Testis (tissue), 3 donors: ENCODE data around the gene CASTOR1. TPM values are rescaled to one million over a fixed set of nuclear protein-coding genes. Genes with fewer than 3 reads are reported as not detected.

Experiments
- DNase-seq: peaks from one replicate; pipeline ENCODE4 v3.0.0-alpha.2; 2019
- H3K27ac ChIP-seq, 2 donors: fragments of 200-600 bp; sonication (generic); one replicate each; pipeline ENCODE4 v1.5.1; 2019
- H3K27me3 ChIP-seq: fragments of 200-600 bp; sonication (generic); one replicate; pipeline ENCODE4 v1.5.1; 2019
- H3K36me3 ChIP-seq: fragments of 200-600 bp; sonication (generic); one replicate; pipeline ENCODE4 v1.5.1; 2017; ENCODE audit warnings: low read depth; ENCODE audit errors: missing control alignments
- H3K4me1 ChIP-seq: fragments of 200-600 bp; sonication (generic); one replicate; pipeline ENCODE4 v1.5.1; 2019
- H3K4me3 ChIP-seq, 2 donors: fragments of 200-600 bp; sonication (generic); one replicate each; pipeline ENCODE4 v1.5.1; 2017 to 2019
- H3K9me3 ChIP-seq: fragments of 200-600 bp; sonication (generic); one replicate; pipeline ENCODE4 v1.5.1; 2017
- POLR2A ChIP-seq: fragments of 450-650 bp; IDR thresholded peaks from one replicate; pipeline ENCODE4 v1.6.1; 2017; ENCODE audit warnings: antibody characterized with exemption, mild to moderate bottlenecking, moderate library complexity
- WGBS, 2 donors: methylation state at CpG; one replicate each; pipeline ENCODE4 v1.1.5; 2018; 5-methylcytosine and 5-hydroxymethylcytosine counted together
- intact Hi-C: fragments of 100-400 bp; cut with DNase I; formaldehyde crosslinking; loops from one replicate; pipeline ENCODE4 v1.15.1; 2023; ENCODE audit warnings: low total_unique reads
- polyA plus RNA-seq: library from polyadenylated mRNA; stranded (reverse); fragments of 350-450 nt; fragmentation: Illumina TruSeq; extraction: RNeasy Lipid Tissue Mini Kit (QIAGEN cat#74804); gene quantifications from one replicate; pipeline ENCODE4 v1.2.3, GENCODE V29; 2014; ENCODE audit warnings: low read depth, low replicate concordance; ENCODE audit not compliant: insufficient read depth
- total RNA-seq, 2 donors: library from RNA; depleted of rRNA; stranded (reverse); fragments of >200 nt; gene quantifications; one replicate each; pipeline ENCODE4 v1.2.3, GENCODE V29; 2016
- TF ChIP-seq, protein P1 (sequence below), 3 experiments: fragments of 450-650 bp in 2 of 3; fragments of 200-600 bp in 1 of 3; sonication (generic) in 1 of 3; IDR thresholded peaks; one replicate each; pipeline ENCODE4 v1.5.1; 2016 to 2019; ENCODE audit warnings: antibody characterized with exemption in 3 of 3, mild to moderate bottlenecking in 2 of 3, moderate library complexity in 1 of 3

Gene CASTOR1
- total and polyA plus RNA-seq, 3 donors from 2014 or later = 32.8 to 71.4 (median 36.7) TPM

GRCh38 chr22:30295576-30295975, 6.3 kb upstream of the CASTOR1 start:
- WGBS, 2 donors = 44 to 81% methylated on average over 2 to 7 of the region's 7 CpGs
- Histone ChIP-seq H3K4me1 (peaks cover 15% of the 10 kb centered on the region), H3K9me3 (no peaks in the 10 kb centered on the region), H3K36me3 (no peaks in the 10 kb centered on the region), H3K27ac (no peak overlapping the region), H3K4me3 (no peak overlapping the region), H3K27me3 (no peaks in the 10 kb centered on the region)
- TF ChIP-seq, protein P1, sequence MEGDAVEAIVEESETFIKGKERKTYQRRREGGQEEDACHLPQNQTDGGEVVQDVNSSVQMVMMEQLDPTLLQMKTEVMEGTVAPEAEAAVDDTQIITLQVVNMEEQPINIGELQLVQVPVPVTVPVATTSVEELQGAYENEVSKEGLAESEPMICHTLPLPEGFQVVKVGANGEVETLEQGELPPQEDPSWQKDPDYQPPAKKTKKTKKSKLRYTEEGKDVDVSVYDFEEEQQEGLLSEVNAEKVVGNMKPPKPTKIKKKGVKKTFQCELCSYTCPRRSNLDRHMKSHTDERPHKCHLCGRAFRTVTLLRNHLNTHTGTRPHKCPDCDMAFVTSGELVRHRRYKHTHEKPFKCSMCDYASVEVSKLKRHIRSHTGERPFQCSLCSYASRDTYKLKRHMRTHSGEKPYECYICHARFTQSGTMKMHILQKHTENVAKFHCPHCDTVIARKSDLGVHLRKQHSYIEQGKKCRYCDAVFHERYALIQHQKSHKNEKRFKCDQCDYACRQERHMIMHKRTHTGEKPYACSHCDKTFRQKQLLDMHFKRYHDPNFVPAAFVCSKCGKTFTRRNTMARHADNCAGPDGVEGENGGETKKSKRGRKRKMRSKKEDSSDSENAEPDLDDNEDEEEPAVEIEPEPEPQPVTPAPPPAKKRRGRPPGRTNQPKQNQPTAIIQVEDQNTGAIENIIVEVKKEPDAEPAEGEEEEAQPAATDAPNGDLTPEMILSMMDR (IDR thresholded peaks at IDR 0.05) = no peak
- TF ChIP-seq POLR2A = no peak
- no peak for DNase-seq
- intact Hi-C loops = no loop called here

GRCh38 chr22:30294830-30295229, 5.5 kb upstream of the CASTOR1 start:
- Histone ChIP-seq H3K27me3 (no peaks in the 10 kb centered on the region), H3K4me3 (no peak overlapping the region), H3K36me3 (no peaks in the 10 kb centered on the region), H3K4me1 (peaks cover 21% of the 10 kb centered on the region), H3K27ac (no peak overlapping the region), H3K9me3 (no peaks in the 10 kb centered on the region)
- DNase-seq = no peak
- intact Hi-C loops = no loop called here
- no peak for TF ChIP-seq POLR2A
- TF ChIP-seq, protein P1 (IDR thresholded peaks at IDR 0.05) = no peak
- WGBS, 2 donors = 95% methylated on average over 11 of the region's 11 CpGs; no CpG with 5 or more reads in 1 of the 2 donors

- WGBS, 2 donors = 89 to 91% methylated on average over 2 to 9 of the region's 9 CpGs
- H3K9me3 ChIP-seq = no peaks in the 10 kb centered on the region
- no peak for TF ChIP-seq POLR2A
- TF ChIP-seq, protein P1 (IDR thresholded peaks at IDR 0.05) = no peak
- H3K27ac ChIP-seq = peak overlapping the region in 1 of 2 donors; percentile 11
- no peaks in the 10 kb centered on the region for H3K27me3 ChIP-seq
- DNase-seq = no peak
- no peak overlapping the region for H3K4me3 ChIP-seq
- no peaks in the 10 kb centered on the region for H3K36me3 ChIP-seq
- H3K4me1 ChIP-seq = peaks cover 21% of the 10 kb centered on the region
- intact Hi-C loops = no loop called here
Observed at GRCh38 chr22:30294066-30294465, 4.8 kb upstream of the CASTOR1 start.

DNA sequence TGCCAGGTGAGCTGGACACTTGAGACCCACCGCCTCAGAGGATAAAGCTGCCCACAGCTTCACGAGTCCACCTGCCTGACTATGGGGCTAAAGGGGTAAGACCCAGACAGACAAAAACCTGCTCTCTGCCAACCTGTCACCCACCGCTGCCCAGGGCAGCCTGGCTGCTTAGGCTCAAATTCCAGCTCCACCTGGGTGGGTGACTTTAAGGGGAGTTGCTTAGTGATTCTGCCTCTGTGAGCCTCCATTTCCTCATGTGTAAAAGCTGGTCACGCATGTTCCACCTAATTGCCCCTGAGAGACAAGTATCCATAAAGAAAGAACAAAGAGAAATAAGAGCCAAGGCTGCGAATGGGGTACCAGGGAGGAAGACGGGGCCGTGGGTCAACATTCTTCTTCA, 3.7 kb upstream of the CASTOR1 start:
- TF ChIP-seq POLR2A = no peak
- TF ChIP-seq, protein P1 (IDR thresholded peaks at IDR 0.05) = no peak
- no peak overlapping the region for H3K27ac ChIP-seq
- WGBS, 2 donors = 84 to 88% methylated on average over 7 of the region's 7 CpGs

More for the DNA sequence above, 3.7 kb upstream of the CASTOR1 start:
- peaks cover 29% of the 10 kb centered on the region for H3K4me1 ChIP-seq
- H3K27me3 ChIP-seq = no peaks in the 10 kb centered on the region
- no peak overlapping the region for H3K4me3 ChIP-seq
- no peaks in the 10 kb centered on the region for H3K9me3 ChIP-seq
- no peak for DNase-seq
- H3K36me3 ChIP-seq = no peaks in the 10 kb centered on the region
- intact Hi-C loops = no loop called here
